Kidney glomerular epithelial cell (primary cell): ENCODE data around the gene LCK.
"Not testable (repeated sequence)": the region's sequence is repeated elsewhere in the genome, so short reads cannot be mapped to it uniquely, and the experiment has no call there.

Experiments used
- DNase-seq: peaks from one replicate; lab custom pipeline; 2025; lab: John Stamatoyannopoulos, UW

The LCK gene

DNA sequence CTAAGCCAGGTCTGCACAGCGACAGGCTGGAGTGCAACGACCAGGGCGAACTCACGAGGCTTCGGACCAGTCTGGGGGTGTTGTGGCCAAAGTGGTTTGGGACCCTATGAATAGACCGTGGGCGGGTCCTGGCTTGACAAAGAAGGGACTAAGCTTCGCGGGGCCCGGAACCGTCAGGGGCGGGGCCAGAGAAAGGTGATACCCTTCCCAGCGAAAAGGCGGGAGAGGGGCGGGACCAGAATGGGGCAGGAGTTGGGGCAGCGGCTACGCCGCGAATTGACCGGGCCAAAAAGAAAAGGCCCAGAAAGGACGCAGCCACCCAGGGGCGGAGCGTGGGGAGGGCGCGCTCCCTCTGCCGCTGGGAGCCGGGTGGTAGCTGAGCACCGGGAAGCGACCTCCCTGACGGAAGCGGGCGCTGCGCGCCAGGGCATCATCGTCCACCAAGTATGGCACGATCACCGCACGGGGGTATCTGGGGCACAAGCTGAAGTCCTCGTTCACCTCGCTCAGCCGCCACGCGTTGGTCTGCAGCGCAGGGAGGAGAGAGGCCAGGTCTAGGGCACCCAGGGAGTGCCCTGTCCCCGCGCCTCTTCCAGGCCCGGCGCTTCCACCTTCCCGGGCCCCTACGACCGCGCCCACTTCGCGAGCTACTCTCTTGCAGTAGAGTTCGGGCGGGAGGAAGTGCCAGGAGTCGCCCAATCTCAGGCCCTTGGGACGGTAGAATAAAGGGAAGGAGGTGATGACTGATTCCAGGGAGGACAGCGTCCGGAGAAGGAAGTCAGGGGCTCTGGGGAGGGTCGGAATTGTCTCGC, 10.7 kb upstream of the LCK start:
- no peak for DNase-seq

DNA sequence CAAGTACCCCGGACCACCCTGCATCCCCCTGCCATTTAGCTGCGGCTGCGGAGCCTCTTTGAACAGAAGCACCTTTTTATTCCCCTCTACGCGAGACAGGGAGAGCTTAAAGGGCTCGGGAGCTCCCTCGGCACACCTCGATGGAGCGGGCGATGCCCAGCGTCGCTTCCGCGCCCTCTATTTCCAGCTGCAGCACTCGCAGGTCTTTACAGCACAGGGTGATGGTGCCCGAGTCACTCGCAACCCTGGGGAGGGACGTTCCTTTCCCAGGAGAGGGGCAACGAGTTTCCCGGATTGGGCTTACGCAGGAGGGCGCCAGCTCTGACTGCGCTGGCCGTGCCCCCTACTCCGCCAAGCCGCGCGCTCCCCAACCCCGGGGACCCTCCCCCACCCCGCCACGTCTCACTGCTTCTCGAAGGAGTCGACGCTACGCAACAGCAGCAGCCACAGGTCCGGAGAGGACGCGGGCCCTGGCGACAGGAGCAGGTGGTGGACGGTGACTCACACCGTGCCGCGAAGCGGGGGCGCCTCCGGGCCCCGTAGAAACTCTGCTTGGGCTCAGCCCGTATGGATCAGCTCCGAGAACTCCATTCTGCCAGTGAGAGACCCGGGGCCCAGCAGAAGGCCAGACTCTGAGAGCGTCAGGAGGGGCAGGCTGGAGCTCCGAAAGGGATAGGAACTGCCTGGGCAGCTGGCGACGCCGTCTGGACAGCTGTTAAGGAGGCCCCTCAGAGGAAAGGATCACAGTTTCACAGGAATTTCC, 9.9 kb upstream of the LCK start:
- no peak for DNase-seq

DNA sequence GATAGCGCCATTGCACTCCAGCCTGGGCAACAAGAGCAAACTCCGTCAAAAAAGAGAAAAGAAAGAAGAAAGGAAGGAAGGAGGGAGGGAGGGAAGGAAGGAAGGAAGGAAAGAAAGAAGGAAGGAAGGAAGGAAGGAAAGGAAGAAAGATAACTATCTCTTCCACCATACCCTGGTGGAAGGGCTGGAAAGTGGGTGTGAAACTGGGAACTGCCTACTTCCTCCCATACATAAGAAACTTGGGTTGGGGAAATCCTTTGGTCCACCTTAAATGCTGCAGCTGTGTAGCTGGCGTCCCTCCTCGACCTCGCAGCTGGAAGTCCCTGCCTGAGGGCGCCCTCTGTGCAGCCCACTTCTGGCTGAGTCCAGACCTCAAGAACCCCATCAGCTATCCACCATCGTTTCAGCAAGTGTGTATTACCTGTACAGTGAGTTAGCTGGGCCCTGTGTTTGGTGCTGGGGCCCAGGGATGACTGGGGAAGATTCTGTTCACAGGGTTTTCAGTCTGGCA, 8.7 kb upstream of the LCK start:
- no peak for DNase-seq

DNA sequence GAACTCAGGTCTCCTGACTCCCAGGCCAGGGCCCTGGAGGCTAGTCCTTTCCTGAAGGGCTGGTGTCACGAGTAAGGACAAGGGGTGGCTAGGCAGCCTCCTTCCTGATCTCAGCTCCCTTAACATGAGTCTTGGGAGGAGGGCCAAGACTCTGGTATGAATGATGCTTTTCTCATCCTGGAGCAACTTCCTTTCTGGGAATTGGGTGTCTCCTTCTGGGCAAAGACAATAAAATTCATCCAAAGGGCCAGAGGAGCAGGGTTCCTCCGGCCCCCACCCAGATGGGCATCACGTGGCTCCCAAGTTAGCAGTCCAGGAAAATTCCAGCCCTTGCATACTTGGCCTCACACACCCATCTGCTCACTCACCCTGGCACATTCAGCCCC, 4.2 kb upstream of the LCK start, which contains the start of gene FAM167B:
Gene FAM167B (plus strand): TSS at position 335 of the 386 bp plus-strand sequence. CDS start 200 bp downstream, outside the sequence.
- no peak for DNase-seq

DNA sequence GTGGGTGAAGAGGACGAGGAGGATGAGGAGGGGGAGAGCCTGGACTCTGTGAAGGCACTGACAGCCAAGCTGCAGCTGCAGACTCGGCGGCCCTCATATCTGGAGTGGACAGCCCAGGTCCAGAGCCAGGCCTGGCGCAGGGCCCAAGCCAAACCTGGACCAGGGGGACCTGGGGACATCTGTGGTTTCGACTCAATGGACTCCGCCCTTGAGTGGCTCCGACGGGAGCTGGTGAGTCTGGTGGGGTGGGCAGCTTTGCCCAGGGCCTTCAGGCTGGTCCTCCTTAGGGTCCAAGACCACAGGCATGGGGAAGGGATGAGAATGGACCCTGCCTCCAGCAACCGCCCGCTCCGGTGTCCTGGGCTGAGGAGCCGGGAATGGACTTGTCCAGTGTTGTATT, 3.6 kb upstream of the LCK start:
- DNase-seq, result no peak

DNA sequence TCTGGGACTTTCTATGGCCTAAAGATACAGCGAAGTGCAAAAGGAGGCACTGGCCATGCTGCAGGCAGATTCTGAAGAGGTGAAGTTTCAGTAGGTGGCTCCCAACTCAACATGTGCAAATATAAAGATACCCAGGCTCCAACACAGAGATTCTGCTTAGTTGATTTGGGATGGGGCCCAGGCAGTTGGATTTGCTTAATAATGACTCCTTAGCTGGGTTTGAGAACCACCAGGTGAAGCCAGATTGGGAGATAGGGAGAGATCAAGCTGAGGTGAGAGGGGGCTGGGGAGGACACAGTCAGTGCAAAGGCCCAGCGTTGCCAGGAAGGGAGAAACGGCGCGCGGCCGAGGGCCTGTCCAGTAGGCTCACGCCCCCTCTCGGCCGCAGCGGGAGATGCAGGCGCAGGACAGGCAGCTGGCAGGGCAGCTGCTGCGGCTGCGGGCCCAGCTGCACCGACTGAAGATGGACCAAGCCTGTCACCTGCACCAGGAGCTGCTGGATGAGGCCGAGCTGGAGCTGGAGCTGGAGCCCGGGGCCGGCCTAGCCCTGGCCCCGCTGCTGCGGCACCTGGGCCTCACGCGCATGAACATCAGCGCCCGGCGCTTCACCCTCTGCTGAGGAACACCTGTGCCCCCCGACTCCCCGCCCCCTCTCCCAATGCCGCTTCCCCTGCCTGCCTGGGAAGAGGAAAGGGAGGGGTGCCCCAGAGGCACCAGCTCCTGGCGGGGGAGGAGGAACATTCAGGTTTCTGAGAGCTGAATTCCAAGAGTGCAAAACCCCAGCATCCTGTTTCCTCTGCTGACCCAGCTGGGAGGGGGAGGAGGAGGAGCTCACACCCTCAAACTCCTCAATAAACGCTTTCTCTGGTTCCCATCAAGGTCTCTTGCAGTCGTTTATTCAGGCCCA, 2.8 kb upstream of the LCK start:
- peak; percentile 17 for DNase-seq

DNA sequence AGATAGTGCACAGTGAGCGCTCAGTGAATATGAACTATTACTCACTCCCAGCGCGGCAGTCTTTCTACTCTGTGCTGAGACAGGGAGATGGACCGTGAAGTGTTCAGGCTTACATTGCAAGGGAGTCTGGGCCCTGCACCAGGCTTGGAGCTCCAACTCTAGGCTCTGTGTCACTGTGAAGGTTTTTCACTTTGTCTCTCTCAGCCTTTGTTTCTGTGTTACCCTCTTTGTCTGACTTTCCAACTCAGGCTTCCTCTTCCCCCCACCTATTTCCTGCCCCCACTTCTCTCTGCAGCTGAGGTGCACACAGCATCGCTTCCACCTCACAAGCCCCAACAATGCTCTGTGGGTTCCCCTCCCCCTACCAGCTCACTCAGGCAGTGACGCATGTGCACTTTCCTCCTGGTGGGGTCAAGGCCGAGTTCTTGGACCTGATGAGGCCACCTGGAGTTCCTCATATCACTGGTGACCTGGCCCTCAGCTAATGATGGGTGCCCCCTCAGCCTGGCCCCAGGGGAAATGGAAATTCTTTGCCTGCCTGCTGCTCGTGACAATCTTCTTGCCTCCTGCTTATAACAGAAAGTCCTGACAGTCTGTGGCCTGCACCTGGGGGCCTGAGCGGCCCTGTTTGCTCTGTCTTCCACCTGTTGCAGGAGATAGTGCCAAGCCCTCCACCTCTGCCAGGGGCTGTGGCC, 1.1 kb upstream of the LCK start:
- peak; percentile 45 for DNase-seq

DNA sequence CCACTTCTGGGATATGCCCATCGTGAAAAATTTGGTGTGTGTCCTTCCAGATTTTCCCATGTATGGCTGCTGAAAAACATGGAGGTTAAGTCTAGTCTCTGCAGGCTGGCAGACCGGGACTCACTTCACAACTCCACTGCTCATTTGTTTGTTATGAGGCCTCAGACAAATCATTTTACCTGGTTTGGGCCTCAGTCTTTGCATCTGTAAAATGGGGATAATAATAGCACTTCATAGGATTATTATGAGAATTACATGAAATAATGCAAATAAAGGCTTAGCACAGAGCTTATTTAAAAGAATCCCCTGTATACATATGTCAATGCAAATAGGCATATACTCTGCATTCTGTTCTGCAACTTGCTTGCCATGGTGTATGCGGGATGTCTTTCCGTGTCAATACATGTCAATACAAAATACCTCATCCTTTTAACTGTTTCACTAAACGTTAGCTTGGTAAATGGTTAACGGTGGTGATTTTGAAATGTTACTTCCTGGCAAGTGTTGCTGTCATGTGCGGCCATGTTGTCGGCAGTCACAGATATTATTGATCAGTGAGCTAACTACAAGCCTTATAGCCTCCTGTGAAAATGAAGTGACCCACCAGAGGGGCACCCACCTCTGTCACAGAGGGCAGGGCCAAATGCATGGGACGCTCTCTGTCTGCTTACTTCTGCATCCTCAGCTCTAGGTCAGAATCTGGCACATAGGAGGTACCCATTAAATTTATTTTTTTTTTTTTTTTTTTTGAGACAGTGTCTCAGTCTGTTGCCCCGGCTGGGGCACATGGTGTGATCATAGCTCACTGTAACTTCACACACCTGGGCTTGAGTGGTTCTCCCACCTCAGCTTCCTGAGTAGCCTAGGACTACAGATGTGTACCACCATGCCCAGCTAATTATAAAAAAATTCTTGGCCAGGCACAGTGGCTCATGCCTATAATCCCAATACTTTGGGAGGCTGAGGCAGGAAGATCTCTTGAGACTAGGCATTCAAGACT, 4.3 kb downstream of the LCK start:
- no peak for DNase-seq

DNA sequence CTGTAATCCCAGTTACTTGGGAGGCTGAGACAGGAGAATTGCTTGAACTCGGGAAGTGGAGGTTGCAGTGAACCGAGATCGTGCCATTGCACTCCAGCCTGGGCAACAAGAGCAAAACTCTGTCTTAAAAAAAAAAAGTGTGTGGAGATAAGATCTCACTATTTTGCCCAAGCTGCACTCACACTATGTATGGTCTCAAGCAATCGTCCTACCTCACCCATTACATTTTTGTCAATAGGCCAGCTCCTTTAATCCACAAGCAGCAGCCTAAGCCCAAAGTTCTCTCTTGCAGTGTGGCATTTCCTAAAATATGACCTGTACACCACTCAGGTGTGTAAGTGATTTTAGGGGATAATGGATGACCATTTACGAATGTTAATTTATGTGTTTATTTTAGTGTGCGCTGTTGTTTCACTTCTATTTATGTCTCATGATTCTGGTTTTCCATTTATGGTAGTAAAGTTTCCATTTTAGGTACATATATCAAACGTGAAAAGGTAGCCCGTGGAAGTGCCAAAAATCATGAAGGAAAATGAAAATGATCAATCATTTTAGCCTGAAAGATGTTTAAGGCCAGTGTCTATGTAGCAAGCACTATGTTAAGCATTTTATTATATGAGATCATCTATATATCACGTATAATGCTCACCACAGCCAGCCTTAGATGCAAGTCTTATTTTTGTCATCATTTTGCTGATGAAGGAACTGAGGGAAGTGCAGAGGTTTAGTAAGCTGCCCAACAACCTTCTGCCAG, 5.6 kb downstream of the LCK start:
- DNase-seq, result no peak

DNA sequence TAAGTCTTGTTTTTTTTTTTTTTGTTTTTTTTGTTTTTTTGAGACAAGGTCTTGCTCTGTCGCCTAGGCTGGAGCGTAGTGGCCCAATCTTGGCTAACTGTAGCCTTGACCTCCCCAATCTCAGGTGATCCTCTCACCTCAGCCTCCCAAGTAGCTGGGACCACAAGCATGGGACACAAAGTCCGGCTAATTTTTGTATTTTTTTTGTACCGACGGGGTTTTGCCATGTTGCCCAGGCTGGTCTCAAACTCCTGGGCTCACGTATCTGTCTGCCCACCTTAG, 6.1 kb downstream of the LCK start:
- no peak for DNase-seq

DNA sequence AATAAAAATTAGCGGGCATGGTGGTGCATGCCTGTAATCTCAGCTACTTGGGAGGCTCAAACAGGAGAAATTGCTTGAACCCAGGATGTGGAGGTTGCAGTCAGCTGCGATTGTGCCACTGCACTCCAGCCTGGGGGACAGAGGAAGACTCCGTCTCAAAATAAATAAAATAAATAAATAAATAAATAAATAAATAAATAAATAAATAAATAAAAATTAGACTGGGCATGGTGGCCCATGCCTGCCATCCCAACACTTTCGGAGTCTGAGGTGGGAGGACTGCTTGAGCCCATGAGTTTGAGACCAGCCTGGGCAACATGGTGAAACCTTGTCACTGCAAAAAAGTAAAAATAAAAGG, 12.2 kb downstream of the LCK start:
- DNase-seq, result not testable (repeated sequence)

DNA sequence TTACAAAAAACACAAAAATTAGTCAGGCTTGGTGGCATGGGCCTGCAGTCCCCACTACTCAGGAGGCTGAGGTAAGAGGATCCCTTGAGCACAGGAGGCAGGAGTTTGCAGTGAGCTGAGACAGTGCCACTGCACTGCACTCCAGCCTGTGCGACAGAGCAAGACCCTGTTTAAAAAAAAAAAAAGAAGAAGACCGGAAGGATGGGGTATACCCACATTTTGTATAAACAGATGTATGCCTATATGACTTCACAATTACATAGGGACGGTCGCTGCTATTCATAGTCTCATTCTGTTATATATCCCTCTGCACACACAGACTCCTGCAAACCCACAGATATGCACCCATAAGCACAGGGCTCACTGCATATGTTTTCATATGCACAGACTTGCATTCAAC, 12.7 kb downstream of the LCK start:
- DNase-seq, result no peak

DNA sequence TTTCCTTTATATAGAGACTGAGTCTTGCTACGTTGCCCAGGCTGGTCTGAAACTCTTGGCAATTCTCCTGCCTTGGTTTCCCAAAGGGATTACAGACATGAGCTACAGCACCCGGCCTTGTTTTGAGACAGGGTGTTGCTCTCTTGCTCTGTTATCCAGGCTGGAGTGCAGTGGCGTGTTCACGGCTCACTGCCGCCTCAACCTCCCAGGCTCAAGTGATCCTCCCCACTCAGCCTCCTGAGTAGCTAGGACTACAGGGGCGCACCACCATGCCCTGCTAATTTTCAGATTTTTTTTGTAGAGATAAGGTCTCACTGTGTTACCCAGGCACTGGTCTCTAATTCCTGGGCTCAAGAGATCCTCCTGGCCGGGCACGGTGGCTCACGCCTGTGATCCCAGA, 14.8 kb downstream of the LCK start:
- DNase-seq, result no peak

DNA sequence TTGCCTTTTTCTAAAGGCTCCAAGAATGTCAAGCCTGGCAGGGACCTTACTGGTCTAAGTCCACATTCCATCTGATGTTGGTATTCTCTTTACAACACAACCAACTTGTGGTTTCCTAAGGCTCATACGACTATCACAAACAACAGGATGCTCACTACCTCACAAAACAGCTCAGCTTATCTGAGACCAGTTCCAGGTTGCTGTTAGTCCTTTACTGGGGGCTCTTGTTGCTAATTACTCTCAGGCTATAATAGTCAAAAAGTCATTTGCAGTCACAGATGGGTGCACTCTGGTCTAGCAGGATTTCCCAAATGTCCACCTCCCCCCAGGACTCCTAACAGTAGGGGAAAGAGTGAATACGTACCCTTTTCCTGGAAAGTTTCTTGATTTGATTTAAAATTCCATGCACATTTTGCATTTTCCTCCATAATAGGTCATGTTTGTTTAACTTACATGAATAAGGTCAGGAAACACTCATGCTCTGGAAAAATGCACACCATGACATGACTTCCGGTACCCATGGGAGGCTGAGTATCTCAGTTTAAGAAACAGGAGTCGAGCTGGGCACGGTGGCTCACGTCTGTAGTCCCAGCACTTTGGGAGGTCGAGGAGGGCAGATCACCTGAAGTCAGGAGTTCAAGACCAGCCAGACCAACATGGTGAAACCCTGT, 16.0 kb downstream of the LCK start:
- DNase-seq, result peak; percentile 14

DNA sequence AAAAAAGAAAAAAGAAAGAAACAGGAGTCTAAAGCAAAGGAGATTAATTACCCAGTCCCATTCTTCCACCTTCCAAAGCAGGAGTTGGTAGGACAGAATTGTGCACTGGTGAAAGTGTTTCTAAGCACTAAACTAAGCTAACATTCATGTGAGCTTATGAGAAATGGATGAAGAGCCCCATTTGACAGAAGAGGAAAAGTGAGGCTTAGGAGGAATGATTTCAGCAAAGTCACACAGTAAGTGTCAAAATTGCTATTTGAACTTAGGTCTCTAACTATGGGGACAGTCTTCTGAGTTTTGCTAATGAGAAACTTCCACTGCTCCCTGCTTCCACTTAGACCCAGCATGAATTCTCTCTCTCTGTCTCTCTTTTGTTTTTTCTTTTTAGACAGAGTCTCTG, 18.7 kb downstream of the LCK start:
- no peak for DNase-seq

DNA sequence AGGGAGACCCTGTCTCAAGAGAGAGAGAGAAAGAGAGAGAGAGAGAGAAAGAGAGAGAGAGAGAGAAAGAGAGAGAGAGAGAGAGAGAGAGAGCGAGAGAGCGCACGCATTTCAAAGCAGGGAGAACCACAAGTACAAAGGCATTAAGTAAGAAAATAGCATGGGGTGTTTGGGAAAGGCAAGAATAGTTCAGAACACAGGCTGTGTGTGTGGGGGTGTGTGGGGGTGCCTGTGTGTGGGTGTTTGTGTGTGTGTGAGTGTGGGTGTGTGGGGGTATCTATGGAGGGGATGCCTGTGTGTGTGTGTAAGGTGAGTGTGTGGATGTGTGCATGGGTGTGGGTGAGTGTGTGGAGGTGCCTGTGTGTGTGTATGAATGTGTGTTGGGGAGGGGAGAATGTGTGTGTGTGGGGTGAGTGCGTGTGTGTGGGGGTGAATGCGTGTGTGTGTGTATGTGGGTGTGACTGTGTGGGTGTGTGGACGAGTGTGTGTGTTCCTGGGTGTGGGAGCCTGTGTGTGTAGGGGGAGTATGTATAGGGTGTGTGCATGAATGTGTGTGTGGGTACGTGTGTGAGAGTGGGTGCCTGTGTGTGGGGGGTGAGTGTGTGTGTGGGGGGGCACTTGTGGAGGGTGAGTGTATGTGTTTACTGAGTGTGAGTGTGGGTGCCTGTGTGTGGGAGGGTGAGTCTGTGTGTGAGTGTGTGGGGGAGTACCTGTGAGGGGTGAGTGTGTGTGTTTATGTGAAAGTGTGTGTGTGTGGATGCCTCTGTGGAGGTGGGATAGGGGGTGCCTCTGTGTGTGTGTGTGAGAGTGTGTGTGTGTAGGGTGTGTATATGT, 21.7 kb downstream of the LCK start:
- DNase-seq, result no peak

DNA sequence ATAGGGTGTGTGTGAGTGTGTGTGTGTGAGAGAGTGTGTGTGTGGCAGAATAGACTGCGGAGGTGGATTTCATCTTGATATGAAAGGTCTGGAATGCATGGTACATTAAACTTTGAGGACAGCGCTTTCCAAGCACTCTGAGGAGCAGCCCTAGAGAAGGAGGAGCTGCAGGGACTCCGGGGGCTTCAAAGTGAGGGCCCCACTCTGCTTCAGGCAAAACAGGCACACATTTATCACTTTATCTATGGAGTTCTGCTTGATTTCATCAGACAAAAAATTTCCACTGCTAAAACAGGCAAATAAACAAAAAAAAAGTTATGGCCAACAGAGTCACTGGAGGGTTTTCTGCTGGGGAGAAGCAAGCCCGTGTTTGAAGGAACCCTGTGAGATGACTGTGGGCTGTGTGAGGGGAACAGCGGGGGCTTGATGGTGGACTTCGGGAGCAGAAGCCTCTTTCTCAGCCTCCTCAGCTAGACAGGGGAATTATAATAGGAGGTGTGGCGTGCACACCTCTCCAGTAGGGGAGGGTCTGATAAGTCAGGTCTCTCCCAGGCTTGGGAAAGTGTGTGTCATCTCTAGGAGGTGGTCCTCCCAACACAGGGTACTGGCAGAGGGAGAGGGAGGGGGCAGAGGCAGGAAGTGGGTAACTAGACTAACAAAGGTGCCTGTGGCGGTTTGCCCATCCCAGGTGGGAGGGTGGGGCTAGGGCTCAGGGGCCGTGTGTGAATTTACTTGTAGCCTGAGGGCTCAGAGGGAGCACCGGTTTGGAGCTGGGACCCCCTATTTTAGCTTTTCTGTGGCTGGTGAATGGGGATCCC, 22.5 kb downstream of the LCK start:
- DNase-seq, result peak; percentile 40
